PFSK-1 (cell line): ENCODE measurements around the gene SAP130.

Experiments used
- FOXP2 ChIP-seq: optimal IDR thresholded peaks from 2 replicates; pipeline ENCODE3; 2011; ENCODE audit warnings: borderline replicate concordance, control low read depth, inconsistent platforms; ENCODE audit not compliant: insufficient read depth; ENCODE audit errors: extremely low read length, extremely low read depth
- POLR2AphosphoS5 ChIP-seq: IDR thresholded peaks from 2 replicates; pipeline ENCODE4 v1.6.1; 2012; ENCODE audit warnings: low read depth, mild to moderate bottlenecking, control low read depth, low read length, moderate library complexity
- SIN3A ChIP-seq: IDR thresholded peaks from 2 replicates; pipeline ENCODE4 v1.6.1; 2012; ENCODE audit warnings: mild to moderate bottlenecking, low read length, moderate library complexity, borderline replicate concordance; ENCODE audit not compliant: insufficient read depth
- TAF1 ChIP-seq: IDR thresholded peaks from 2 replicates; pipeline ENCODE4 v1.6.1; 2012; ENCODE audit warnings: low read length, control low read depth, borderline replicate concordance; ENCODE audit not compliant: insufficient read depth
- TF ChIP-seq, protein P1 (sequence below), 2 experiments: IDR thresholded peaks; 2 replicates each; pipeline versions ENCODE4 v1.6.1 to v1.8.0; 2011 to 2012; ENCODE audit warnings: low read depth in 2 of 2, low read length in 2 of 2, control low read depth in 1 of 2, inconsistent platforms in 1 of 2, mild to moderate bottlenecking in 1 of 2, moderate library complexity in 1 of 2; ENCODE audit not compliant: insufficient read depth in 1 of 2

DNA sequence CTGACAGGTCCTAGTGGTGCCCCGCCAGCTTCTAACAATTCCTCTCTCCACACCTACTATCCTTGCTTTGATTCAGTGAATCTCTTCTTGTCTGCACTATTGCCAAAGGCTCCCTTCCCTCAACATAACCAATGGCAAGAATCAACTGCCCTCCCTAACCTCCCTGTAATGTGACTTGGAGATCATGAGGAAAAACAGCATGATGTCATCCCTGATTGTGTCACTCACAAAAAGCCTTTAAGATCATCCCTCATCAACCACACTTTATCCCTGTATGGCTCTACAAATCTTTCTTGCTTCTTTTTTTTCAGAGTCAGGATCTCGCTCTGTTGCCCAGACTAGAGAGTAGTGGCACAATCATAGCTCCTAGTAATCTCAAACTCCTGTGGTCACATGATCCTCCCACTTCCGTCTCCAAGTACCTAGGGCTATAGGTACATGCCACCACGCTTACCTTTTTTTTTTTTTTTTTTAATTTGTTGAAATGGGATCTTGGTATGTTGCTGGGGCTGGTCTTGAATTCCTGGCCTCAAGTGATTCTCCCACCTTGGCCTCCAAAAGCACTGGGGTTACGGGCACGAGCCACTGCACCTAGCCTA lies 19.7 kb downstream of the SAP130 start:
- TF ChIP-seq POLR2AphosphoS5 (no peak), FOXP2 (no peak), TAF1 (no peak), SIN3A (no peak)
- TF ChIP-seq, protein P1, sequence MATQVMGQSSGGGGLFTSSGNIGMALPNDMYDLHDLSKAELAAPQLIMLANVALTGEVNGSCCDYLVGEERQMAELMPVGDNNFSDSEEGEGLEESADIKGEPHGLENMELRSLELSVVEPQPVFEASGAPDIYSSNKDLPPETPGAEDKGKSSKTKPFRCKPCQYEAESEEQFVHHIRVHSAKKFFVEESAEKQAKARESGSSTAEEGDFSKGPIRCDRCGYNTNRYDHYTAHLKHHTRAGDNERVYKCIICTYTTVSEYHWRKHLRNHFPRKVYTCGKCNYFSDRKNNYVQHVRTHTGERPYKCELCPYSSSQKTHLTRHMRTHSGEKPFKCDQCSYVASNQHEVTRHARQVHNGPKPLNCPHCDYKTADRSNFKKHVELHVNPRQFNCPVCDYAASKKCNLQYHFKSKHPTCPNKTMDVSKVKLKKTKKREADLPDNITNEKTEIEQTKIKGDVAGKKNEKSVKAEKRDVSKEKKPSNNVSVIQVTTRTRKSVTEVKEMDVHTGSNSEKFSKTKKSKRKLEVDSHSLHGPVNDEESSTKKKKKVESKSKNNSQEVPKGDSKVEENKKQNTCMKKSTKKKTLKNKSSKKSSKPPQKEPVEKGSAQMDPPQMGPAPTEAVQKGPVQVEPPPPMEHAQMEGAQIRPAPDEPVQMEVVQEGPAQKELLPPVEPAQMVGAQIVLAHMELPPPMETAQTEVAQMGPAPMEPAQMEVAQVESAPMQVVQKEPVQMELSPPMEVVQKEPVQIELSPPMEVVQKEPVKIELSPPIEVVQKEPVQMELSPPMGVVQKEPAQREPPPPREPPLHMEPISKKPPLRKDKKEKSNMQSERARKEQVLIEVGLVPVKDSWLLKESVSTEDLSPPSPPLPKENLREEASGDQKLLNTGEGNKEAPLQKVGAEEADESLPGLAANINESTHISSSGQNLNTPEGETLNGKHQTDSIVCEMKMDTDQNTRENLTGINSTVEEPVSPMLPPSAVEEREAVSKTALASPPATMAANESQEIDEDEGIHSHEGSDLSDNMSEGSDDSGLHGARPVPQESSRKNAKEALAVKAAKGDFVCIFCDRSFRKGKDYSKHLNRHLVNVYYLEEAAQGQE (IDR thresholded peaks at IDR 0.05; ENCODE audit: insufficient read depth in 1 of 2, low read depth in 2 of 2, low read length in 2 of 2), result no peak
